ENCODE data around the gene SDHB. TPM values are rescaled to one million over a fixed set of nuclear protein-coding genes. Genes with fewer than 3 reads are reported as not detected.

Gene SDHB
- total RNA-seq, 2 donors from 2014 or later, result 98.2 to 101 TPM

DNA sequence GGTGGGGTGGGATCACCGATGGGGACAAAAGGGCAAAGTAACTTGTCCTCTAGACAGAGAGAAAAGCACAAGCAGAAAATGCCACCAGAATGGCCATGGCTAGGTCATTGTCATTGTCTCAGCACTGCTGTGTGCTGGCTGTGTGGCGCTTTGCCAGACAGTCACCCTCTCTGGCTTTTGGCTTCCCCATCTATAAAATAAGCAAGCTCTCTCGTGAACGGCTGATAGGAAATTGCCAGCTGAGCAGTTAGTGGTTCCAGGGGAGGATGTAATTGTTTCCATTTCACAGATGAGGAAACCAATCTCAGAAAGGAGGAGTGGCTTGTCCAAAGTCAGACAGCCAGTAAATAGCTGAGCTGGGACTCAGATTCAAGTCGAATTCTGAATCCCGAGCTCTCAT, 32.9 kb upstream of the SDHB start:
- no peak for DNase-seq

DNA sequence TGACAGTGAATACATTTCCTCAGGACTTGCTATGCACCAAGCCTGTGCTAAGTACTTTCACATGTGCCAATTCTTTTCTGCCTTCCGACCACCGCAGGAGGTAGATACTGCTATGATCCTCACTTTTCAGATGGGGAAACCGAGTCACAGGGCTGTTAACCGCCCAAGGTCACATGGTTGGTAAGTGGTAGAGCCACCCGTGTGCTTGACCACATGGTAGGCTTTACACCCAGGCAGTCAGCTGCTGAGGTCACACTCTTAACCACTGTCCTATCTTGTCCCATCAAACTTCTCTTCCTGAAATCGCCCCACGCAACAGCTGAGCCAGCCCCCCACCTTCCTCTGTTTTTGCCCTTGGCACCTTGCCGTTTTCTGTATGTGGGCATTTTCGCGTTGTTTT, 31.0 kb upstream of the SDHB start:
- no peaks in the 10 kb centered on the region for H3K4me1 Mint-ChIP-seq (ENCODE audit: low read depth)
- no peak for ATAC-seq (replicated peaks in 1 of 2)
- no peaks in the 10 kb centered on the region for H3K27me3 Mint-ChIP-seq (ENCODE audit: low read depth)
- no peaks in the 10 kb centered on the region for H3K9me3 Mint-ChIP-seq
- H3K4me3 Mint-ChIP-seq, result no peak overlapping the region
- H3K36me3 Mint-ChIP-seq (ENCODE audit: insufficient read depth in 2 of 2), result no peaks in the 10 kb centered on the region
- DNase-seq, result no peak
- no peak overlapping the region for H3K27ac Mint-ChIP-seq

More for the DNA sequence above, 32.9 kb upstream of the SDHB start:
- Mint-ChIP-seq H3K27ac (no peak overlapping the region), H3K9me3 (no peaks in the 10 kb centered on the region), H3K36me3 (ENCODE audit: insufficient read depth in 2 of 2) (no peaks in the 10 kb centered on the region), H3K4me3 (no peak overlapping the region), H3K27me3 (ENCODE audit: low read depth) (no peaks in the 10 kb centered on the region), H3K4me1 (ENCODE audit: low read depth) (no peaks in the 10 kb centered on the region)
- ATAC-seq (replicated peaks in 1 of 2), result no peak

DNA sequence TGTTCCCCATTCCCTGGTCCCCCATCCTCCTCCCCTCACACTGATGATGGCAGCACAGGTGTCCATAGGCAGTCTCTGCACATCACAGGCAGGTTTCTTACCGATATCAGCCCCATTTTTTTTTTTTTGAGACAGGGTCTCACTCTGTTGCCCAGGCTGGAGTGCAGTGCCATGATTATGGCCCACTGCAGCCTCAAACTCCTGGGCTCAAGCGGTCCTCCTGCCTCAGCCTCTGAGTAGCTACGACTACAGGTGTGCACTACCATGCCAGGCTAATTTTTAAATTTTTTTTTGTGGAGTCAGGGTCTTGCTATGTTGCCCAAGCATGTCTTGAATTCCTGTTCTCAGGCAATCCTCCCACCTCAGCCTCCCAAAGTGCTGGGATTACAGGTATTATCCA, 28.9 kb upstream of the SDHB start:
- DNase-seq (no peak), ATAC-seq (replicated peaks in 1 of 2) (no peak)
- no peak overlapping the region for H3K4me3 Mint-ChIP-seq
- no peaks in the 10 kb centered on the region for H3K36me3 Mint-ChIP-seq (ENCODE audit: insufficient read depth in 2 of 2)
- no peaks in the 10 kb centered on the region for H3K4me1 Mint-ChIP-seq (ENCODE audit: low read depth)
- no peak overlapping the region for H3K27ac Mint-ChIP-seq
- no peaks in the 10 kb centered on the region for H3K9me3 Mint-ChIP-seq
- H3K27me3 Mint-ChIP-seq (ENCODE audit: low read depth), result no peaks in the 10 kb centered on the region

DNA sequence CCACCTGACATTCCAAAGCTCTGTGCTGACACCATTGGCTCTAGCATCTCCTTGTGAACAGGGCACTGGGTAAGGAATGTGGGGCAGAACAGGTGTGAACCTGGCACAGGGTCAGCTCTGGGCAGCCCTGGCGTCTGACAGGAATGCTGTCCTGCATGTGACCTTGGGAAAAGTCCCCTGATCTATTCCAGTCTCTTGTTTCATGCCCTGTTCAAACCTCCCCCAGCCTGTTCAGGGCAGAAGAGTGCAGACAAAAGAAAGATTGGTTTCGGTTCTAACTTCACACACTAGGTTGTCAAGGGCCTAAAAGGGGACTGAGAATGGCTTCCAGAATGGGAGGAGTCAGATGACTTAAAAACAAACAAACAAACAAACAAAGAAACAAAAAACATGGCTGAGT, 27.6 kb upstream of the SDHB start:
- no peak for ATAC-seq (replicated peaks in 1 of 2)
- no peak overlapping the region for H3K4me3 Mint-ChIP-seq
- no peaks in the 10 kb centered on the region for H3K27me3 Mint-ChIP-seq (ENCODE audit: low read depth)
- no peak for DNase-seq
- H3K36me3 Mint-ChIP-seq (ENCODE audit: insufficient read depth in 2 of 2), result no peaks in the 10 kb centered on the region
- H3K9me3 Mint-ChIP-seq, result no peaks in the 10 kb centered on the region
- no peaks in the 10 kb centered on the region for H3K4me1 Mint-ChIP-seq (ENCODE audit: low read depth)
- H3K27ac Mint-ChIP-seq, result no peak overlapping the region

DNA sequence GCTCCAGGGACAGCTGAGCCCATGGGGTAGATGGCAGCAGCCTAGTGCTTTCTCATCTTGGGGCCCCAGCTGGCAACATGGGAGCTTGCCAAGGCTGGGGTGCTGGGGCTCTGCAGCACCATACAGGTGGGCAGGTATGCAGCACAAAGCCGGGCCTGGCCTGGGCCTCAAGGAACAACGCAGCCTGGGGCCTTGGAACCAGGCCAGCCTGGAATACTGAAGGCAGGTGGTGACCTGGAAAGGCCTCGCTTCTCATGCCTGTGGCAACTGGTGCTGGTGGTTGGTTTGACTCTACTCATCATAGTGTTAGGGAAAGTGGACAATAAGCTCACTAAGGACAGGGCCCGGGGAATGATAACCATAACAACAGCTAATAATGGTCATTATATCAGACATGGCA, 27.0 kb upstream of the SDHB start:
- DNase-seq, result no peak
- Mint-ChIP-seq H3K9me3 (no peaks in the 10 kb centered on the region), H3K4me3 (no peak overlapping the region), H3K27me3 (ENCODE audit: low read depth) (no peaks in the 10 kb centered on the region), H3K27ac (no peak overlapping the region), H3K36me3 (ENCODE audit: insufficient read depth in 2 of 2) (no peaks in the 10 kb centered on the region), H3K4me1 (ENCODE audit: low read depth) (no peaks in the 10 kb centered on the region)
- ATAC-seq (replicated peaks in 1 of 2), result no peak

DNA sequence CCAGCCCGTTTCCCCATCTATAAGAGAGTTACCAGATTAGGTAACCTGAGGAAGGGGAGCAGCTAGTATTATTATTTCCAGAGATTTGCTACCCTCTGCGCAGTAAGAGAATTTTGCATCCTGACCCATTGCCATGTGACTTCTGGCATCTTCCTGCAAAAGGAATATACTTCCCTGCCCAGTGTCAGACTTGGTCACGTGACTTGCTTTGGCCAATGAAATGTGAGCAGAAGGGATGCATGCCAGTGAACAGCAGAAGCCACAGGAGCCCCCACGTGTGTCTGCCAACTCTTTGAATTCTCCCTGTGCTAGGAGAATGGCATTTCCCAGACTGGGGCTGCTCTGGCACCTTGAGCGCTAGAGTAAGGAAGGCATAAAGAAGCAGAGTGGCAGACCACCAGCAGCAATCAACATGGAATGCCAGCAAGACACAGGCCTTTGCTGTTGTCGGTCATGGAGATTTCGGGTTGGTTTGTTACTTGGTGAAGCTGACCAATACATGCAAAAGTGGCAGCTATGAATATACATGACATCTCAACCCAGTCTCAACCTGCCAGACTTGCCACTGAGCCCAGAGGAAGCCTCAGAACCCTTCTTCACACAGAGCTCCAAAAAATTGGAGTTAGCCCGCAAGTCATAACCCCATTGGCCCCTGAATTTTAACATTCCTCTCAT, 26.4 kb upstream of the SDHB start:
- H3K4me3 Mint-ChIP-seq, result no peak overlapping the region
- H3K4me1 Mint-ChIP-seq (ENCODE audit: low read depth), result no peaks in the 10 kb centered on the region
- DNase-seq (no peak), ATAC-seq (replicated peaks in 1 of 2) (no peak)
- no peaks in the 10 kb centered on the region for H3K36me3 Mint-ChIP-seq (ENCODE audit: insufficient read depth in 2 of 2)
- H3K9me3 Mint-ChIP-seq, result no peaks in the 10 kb centered on the region
- no peaks in the 10 kb centered on the region for H3K27me3 Mint-ChIP-seq (ENCODE audit: low read depth)
- H3K27ac Mint-ChIP-seq, result no peak overlapping the region

DNA sequence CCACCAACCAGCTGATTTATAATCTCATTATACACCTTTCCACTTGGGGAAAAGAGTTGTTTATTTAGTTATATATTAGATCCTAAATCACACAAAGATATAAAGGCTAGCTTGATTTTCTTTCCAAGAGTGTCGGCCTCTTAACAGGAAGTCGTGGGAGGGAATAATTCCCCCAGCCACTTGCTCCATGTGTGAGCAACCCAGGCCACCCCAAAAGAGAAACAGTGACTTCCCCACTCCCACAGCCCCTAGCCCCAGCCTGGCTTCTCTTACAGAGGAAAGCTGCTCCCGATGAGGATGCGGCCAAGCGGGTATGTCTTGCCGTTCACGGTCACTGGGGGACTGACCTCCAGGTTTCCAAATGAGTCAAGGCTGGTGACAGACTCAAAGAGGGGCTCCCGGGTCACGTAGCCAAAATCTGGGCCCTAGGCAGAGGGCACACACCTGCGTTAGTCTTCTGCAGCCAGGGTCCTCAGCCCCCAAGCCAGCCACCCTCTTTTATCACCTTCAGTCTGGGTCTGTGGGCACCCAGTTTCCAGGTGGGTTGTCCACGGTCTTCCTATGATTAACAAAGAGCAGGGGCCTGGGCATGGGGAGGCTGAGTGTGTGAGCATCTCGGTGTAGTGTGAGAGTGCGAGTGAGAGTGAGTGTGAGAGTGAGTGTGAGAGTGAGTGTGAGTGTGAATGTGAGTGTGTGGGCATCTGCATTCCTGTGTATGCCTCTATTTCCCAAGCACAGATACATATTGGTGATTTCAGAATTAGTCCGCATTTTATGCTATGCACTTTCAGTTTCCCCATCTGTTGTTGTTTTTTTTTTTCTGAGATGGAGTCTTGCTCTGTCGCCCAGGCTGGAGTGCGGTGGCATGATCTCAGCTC, 25.4 kb upstream of the SDHB start:
- no peaks in the 10 kb centered on the region for H3K27me3 Mint-ChIP-seq (ENCODE audit: low read depth)
- no peak overlapping the region for H3K27ac Mint-ChIP-seq
- no peak overlapping the region for H3K4me3 Mint-ChIP-seq
- H3K36me3 Mint-ChIP-seq (ENCODE audit: insufficient read depth in 2 of 2), result no peaks in the 10 kb centered on the region
- ATAC-seq (replicated peaks in 1 of 2) (no peak), DNase-seq (no peak)
- H3K9me3 Mint-ChIP-seq, result no peaks in the 10 kb centered on the region
- H3K4me1 Mint-ChIP-seq (ENCODE audit: low read depth), result no peaks in the 10 kb centered on the region

DNA sequence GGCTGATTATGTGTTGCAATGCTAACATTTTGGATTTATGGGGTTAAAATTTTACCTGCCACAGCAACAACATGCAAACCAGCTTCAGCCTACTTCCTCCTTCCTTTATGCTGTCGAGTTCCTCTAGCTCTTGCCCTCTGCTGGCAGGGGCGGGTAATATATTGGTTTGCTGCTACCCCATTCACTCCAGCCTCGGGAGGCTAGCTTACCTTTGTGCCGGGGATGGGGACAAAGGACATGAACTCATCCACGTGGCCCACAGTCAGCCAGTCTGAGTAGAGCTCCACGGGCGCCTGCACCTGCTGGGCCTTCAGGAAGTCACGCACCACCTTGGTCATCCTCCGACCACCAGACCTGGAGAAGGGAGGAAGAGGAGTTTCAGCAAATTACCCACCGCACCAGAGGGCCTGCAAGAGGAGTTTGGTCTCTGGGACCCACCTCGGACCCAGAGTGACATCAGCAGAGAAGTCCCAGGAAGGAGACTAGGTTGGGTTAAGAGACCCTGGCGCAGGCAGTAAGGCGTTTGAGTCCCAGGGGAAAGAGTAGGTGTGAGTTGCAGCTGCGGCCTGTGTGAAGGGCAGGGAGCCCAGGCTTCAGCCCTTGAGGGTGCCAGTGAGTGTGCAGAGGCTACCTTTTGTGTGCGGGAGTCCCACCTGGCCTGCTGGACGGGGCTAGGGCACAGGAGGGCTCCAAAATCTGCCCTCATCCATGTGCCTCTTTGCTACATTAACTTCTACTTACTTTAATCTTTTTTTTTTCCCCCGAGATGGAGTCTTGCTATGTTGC, 21.8 kb upstream of the SDHB start:
- no peak overlapping the region for H3K4me3 Mint-ChIP-seq
- H3K4me1 Mint-ChIP-seq (ENCODE audit: low read depth), result no peaks in the 10 kb centered on the region
- no peak for ATAC-seq (replicated peaks in 1 of 2)
- H3K9me3 Mint-ChIP-seq, result no peaks in the 10 kb centered on the region
- DNase-seq, result peak; percentile 8 to 17
- no peaks in the 10 kb centered on the region for H3K27me3 Mint-ChIP-seq (ENCODE audit: low read depth)
- no peak overlapping the region for H3K27ac Mint-ChIP-seq
- no peaks in the 10 kb centered on the region for H3K36me3 Mint-ChIP-seq (ENCODE audit: insufficient read depth in 2 of 2)

DNA sequence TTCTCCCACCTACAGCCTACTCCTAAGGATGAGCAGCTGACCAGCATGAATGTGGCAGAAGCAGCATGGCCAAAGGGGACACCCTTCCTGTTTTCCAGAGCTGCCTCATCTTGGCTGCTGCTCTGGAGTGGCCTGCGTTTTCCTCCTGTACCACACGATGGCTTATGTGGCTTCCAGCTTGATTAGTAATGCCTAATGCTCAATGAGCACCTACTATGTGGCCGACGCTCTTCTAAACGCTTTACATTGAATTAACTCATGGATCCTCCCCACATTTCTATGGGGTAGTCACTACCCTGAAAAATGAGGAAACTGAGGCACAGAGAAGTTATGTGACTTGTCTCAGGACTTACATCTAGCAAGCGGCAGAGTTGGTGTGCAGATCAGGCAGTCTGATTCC, 18.0 kb upstream of the SDHB start:
- no peaks in the 10 kb centered on the region for H3K27me3 Mint-ChIP-seq (ENCODE audit: low read depth)
- H3K9me3 Mint-ChIP-seq, result no peaks in the 10 kb centered on the region
- no peak for ATAC-seq (replicated peaks in 1 of 2)
- no peaks in the 10 kb centered on the region for H3K4me1 Mint-ChIP-seq (ENCODE audit: low read depth)
- DNase-seq, result no peak
- no peaks in the 10 kb centered on the region for H3K36me3 Mint-ChIP-seq (ENCODE audit: insufficient read depth in 2 of 2)
- no peak overlapping the region for H3K4me3 Mint-ChIP-seq
- H3K27ac Mint-ChIP-seq, result no peak overlapping the region

DNA sequence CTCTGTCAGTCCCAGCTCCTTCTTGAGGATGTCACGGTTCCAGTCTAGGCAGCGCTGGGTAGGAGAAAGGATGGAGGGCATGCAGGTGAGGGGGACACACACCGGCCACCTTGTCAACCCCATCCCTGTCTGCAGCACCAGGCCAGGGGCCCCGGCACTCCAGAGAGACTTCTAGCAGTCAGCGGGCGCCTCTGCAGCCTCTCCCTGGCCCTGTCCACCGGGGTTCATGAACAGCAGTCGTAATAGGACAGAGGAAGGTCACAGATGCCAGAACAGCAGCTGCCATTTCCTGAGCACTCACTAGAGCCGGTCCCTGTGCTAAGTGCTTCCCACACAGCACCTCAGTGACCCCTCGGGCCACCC, 16.3 kb upstream of the SDHB start:
- Mint-ChIP-seq H3K27me3 (ENCODE audit: low read depth) (no peaks in the 10 kb centered on the region), H3K4me1 (ENCODE audit: low read depth) (no peaks in the 10 kb centered on the region), H3K9me3 (no peaks in the 10 kb centered on the region), H3K4me3 (no peak overlapping the region), H3K27ac (no peak overlapping the region), H3K36me3 (ENCODE audit: insufficient read depth in 2 of 2) (no peaks in the 10 kb centered on the region)
- ATAC-seq (replicated peaks in 1 of 2), result no peak
- DNase-seq, result no peak

DNA sequence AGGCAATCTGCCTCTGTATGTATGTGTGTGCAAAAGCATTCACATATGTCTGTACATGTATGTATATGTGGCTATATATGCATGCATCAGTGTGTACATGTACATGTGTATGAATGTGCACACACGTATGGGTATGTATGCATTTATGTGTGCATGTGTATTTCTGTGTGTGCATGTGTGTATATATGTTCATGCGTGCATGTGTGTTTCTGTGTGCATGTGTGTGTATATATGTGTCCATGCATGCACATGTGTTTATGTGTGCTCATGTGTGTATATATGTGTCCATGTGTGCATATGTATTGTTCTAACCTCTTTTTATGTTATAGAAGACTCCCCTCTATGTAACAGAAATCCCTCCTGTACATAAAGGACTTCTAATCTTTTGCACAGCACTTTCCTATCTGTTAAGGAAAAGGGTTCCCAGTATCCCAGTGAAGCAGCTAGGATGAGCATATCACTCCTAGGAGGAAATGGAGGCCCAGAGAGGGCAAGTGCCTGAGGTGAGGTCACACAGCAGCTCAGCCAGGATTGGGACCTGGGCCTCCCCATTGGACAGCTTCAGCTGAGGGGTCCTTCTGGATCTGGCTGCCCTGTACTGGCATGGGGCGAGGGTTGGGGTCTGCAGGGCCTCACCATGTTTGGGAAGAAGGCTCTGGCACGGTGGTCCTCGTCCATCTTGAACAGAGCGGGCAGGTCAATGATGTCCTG, 15.8 kb upstream of the SDHB start:
- no peaks in the 10 kb centered on the region for H3K4me1 Mint-ChIP-seq (ENCODE audit: low read depth)
- H3K27ac Mint-ChIP-seq, result no peak overlapping the region
- no peak overlapping the region for H3K4me3 Mint-ChIP-seq
- ATAC-seq (replicated peaks in 1 of 2) (no peak), DNase-seq (no peak)
- H3K9me3 Mint-ChIP-seq, result no peaks in the 10 kb centered on the region
- no peaks in the 10 kb centered on the region for H3K36me3 Mint-ChIP-seq (ENCODE audit: insufficient read depth in 2 of 2)
- no peaks in the 10 kb centered on the region for H3K27me3 Mint-ChIP-seq (ENCODE audit: low read depth)

DNA sequence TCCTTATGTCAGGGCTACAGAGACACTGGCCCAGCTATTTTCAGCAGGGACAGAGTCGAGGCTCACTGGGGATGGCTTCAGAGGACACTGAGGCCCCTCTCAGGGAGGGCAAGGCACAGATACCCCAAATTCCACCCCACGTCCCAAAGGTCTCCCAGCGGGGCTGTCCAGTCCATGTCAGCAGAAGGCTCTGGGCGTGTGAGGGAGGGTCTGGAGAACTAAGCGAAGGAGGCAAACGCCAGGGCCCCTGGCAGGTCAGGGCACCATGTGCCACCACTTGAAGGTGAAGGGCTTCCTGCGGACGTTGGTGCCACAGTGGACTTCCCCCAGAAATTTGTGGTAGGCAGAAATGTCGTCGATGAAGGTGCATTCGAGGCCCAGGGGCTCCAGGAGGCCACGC, 15.0 kb upstream of the SDHB start:
- H3K9me3 Mint-ChIP-seq, result no peaks in the 10 kb centered on the region
- ATAC-seq (replicated peaks in 1 of 2), result no peak
- no peak overlapping the region for H3K4me3 Mint-ChIP-seq
- no peaks in the 10 kb centered on the region for H3K27me3 Mint-ChIP-seq (ENCODE audit: low read depth)
- DNase-seq, result no peak
- no peaks in the 10 kb centered on the region for H3K4me1 Mint-ChIP-seq (ENCODE audit: low read depth)
- H3K36me3 Mint-ChIP-seq (ENCODE audit: insufficient read depth in 2 of 2), result peaks cover 0 to 2% of the 10 kb centered on the region in 2 donors
- no peak overlapping the region for H3K27ac Mint-ChIP-seq

Measured in activated T-cell treated with anti-CD3 and anti-CD28 coated beads, Interleukin-2, amount 50 U/mL, for 72 hours (primary cell).